HG03045 (cell line): ENCODE data around the gene NCKAP5.
"Not testable (repeated sequence)": the region's sequence is repeated elsewhere in the genome, so short reads cannot be mapped to it uniquely, and the experiment has no call there.

ENCODE experiments used
- ATAC-seq: cut with Tn5 transposase; IDR thresholded peaks from one replicate; pipeline ENCODE4 v1.9.1; 2021; ENCODE audit warnings: mild to moderate bottlenecking, moderate library complexity; ENCODE audit not compliant: unreplicated experiment

The NCKAP5 gene

DNA sequence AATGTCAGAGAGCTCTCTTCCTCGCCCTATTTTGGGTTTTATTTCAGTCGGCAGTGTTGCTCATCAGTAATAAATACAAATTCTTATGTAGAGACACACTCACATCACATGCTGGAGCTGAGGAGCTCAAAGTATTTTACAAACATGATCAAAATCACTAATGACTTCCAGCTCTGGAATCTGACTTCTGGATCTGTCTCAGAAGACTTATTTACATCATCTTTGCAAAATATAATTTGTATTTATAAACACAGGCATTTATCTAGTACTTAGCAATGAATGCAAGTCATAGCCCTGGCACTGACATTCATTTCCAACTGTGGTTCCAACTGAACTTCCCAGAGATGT is 327.1 kb downstream of the NCKAP5 start:
- no peak for ATAC-seq

DNA sequence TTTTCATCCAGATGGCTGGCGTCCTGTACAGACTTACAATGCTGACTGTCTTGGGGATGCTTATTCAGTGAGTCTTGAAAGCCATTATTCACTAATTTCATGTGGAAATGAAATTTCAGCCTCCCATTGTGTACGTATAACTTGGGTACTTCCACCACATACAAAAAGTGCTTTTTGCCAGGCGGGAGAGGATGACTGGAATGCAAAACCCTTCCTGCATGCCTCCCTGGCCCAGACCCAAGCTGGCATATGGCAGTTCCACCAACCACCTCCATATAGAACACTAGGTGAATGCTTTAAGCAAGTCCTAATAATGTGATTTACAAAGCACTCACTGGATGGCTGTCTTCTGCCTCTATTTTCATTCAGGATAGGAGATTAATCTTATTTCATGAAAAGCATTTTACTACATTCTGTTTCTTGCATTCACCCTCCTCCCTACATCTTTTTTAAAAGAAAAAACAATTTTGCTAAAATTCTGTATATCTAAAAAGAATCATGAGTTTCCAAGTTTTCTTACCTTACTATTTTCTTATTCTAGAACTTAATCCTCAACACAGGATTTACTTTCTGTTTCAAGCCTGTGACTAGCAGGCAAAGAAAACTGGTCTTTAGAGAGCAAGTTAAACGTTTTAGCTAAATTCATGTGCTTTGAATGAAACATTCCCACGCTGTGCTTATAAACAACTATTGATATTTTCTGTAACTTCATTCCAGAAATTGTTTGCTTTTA is 327.6 kb downstream of the NCKAP5 start:
- ATAC-seq, result no peak

DNA sequence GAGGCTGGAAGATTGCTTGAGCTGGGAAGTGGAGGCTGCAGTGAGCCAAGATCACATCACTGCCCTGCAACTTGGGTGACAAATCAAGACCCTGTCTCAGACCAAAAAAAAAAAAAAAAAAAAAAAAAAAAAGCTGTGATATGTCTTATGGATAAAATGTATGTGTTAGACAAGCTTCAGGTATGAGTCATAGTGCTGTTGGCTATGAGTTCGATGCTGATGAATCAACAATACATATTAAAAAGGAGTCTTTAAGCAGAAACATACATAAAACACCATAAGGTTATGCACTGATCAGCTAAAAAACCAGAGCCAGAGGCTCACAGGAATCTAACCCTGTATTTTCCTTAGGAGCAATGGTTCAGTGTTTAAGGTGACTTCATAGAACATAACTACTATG is 332.3 kb downstream of the NCKAP5 start:
- ATAC-seq, result no peak

DNA sequence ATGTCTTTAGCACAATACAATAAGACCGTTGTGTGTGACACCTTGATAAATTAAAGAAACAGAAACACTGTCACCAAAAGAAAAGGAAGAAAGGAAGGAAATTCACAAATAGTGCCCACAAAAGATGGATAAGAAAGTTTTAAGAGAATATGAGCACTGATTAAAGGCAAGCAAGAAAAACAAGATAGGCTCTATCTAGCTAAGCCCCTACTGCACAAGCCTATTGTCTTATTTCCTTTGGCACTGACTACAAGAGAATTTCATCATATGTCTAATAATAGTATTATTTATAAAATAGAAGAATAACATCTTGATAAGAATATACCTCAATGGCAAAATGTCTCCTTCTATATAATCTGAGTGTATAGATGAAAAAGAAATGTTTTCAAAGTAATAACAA is 335.7 kb downstream of the NCKAP5 start:
- ATAC-seq, result no peak

DNA sequence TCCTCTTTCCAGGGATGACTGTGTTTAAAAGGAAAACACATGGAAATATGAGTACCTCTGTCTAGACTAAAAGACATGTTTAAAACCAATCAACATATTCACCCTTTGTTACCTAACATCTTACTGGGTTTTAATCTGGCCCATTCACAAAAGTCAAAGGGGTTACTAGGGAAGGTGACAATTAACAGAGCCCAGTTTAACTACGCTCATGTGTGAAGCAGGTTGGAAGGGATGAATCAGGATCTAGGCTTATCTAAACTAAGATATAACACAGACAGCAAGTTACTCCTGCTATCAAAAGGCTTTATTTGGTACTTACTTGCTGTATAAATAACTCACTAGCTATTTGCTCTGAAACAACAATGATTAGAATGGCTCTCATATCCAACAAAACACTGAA is 337.0 kb downstream of the NCKAP5 start:
- ATAC-seq, result no peak

DNA sequence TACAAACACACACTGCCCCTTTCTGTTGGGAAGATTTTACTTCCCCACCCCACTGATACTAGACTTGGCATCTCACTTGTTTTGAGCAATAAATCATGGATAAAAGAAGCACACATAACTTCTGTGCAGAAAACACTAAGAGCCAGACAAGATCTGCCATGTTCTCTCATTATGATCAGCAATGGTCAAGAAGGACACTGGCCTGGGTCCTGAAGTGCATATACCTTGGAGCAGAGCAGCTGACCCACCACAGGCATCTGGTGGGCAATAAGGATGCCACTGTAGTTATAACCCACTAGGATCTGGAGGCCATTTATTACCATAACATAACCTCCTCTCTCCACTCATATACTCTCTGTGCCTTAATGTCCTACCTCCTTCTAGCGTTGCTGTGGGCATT is 338.3 kb downstream of the NCKAP5 start:
- no peak for ATAC-seq

DNA sequence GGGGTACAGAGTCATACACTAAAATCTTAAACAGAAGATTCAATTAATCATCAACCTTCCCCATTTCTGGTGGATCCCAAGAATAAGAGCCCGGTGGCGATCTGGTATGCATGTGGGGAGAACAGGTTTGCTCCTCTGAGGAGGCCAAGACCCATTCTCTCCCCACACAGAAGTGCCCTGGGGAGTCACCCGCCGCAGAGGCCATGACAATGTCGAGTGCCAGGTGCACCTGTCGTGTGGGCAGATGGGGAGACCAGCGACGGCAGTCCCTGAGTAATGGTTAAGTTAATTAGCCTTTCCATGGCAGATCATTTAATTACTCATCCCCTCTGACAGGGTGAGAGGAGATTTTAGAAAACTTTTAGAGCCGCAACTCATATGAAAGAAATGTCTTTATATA is 345.0 kb downstream of the NCKAP5 start:
- no peak for ATAC-seq

DNA sequence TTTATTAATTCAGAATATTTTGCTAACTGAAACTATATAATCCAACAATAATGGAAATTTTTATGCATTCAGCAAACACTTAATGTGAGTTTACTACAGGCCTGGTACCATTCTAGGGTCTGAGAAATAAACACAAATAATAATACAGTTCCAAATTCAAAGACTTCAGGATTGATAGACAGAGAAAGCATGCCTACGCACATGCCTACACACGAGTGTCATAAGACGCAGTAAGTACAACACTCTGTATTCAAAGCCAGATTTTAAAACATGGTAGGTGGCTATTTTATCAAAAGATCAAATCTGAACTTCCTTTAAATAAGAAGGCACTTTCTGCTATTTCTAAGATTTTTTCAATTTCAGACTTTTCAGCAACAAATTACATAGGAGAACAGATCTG is 346.9 kb downstream of the NCKAP5 start:
- ATAC-seq, result no peak

DNA sequence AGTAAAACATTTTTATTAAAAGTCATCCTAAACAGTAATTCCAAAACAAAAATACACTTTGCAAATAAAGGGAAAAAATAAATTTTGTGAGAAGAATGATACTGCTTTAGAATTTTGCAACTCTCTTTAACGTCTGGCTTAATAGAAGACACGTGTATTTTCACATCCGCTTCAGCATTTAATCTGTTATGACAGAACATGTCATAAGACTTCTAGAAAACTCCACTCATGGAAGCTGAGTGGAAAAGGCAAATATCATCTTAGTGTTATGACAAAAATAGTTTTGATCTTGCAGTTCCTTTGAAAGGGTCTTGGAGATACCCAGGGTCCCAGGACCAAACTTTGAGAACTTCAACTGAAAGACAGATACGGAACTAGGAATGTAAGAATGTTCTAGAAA is 350.1 kb downstream of the NCKAP5 start:
- no peak for ATAC-seq

DNA sequence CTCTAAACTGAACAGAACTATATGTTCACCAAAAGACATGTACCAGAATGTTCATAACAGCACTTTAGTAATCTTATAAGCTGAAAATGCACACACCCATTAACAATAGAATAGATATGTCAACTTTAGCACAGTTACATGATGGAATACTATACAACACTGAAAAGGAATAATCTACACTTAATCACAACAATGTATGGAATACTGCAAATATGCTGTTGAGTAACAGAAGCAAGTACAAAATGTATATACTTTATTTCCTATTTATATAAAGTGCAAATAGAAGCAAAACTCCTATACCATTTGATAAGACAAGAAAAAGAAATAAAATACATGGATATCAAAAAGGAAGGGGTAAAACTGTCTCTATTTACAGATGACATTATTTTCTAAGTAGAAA is 352.8 kb downstream of the NCKAP5 start:
- ATAC-seq, result no peak

DNA sequence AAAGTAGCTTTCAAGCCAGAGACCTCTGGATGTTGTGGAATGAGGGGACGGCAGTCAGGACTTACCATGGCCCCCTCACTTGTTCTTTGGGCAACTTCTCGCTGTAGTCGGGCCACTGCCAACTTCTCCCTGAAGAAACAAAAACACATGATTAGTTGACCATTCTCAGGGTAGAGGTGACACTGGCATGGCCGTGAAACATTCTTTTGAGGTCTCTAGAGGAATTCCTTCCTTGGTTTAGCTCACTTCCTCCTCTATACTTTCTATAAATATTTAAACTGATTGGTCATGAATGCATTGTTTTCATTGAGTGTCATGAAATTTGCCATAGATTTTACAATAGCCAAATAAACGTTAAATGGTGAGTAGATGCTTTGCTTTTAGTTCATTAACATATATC is 354.6 kb downstream of the NCKAP5 start:
- no peak for ATAC-seq

DNA sequence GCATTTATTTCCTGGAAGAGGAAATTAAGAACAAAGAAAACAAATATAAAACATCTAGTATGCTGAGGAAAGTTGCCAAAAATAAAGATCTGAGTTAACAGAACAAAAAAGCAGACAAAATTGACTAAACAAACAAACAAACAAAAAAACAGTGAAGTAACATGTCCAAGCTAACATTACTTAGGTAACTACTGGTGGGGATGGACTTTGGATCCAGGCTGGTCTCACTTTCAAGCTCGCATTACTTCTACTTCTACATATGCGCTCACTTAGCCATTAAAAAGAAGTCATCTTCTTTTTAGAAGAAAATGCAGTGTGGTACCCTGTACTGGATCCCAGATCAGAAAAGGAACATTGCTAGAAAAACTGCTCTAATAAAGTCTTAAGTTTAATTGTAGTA is 358.9 kb downstream of the NCKAP5 start:
- no peak for ATAC-seq

DNA sequence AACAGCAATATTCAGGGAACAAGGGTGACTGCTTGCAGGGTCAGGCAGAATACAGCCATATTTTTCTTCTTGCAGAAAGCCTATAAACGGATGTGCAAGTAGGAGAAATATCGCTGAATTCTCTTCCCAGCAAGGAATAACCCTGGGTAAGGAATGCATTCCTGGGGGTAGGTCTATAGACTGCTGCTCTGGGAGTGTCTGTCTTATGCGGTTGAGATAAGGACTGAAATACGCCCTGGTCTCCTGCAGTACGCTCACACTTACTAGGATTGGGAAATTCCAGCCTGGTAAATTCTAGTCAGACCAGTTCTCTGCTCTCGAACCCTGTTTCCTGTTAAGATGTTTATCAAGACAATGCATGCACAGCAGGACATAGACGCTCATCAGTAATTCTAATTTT is 361.6 kb downstream of the NCKAP5 start:
- not testable (repeated sequence) for ATAC-seq

DNA sequence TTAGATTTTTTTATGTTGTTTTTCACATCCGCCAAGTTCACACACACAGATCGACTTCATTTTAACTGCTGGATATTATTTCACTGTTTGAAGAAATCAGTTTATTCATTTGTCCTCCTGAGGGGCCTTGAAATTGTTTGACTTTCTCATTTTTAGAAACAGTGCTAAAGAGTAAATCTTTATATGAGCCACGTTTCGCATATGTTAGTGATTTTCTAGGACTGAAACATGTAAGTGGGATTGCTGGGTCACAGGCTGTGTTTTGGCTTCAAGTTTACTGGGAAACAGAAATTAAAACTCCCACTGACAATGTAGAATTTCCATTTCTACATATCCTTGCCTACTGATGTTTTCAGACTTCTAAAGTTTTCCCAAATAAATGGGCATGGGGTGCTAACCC is 363.8 kb downstream of the NCKAP5 start:
- no peak for ATAC-seq

DNA sequence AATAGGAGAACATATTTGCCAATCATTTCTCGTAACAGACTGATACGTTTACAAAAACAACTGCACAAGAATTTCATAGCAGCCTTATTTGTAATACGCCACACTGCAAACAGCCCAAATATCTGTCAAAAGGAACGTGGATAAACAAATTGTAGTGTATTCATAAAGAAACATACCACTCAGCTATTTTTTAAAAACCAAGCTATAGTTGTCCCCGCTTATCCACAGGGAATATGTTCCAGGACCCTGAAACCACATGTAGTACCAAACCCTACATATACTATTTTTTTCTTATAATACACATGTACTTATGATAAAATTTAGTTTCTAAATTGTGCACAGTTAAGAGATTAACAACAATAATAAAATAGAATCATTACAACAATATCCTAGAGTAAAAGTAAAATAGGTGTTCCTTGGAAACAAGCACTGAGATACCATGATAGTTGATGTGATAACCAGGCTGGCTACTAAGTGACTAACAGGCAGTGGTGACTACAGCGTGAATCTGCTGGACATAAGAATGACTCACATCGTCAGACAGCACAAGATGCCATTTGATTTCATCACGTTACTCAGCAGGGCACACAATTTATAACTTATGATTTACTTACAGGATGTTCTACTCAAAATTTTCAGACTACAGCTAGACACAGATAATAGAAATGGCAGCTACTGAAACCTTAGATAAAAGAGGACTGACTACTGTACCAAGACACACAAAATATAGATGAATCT is 367.4 kb downstream of the NCKAP5 start:
- no peak for ATAC-seq

DNA sequence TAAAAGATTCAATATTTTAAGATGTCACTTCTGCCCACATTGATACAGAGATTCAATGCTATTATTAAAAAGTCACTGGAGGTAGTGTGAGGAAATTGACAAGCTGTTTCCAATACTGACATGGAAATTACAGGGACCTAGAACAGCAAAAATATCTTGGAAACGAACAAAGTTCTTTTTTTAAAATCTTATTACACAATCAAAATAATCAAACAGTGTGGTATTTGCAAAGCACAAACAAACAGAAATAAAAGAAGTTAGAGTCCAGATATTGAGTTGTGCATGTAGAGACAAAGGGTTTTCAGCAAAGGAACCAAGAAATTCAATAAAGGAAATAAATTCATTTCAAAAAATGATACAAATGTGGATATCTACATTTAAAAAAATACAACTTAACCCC is 369.6 kb downstream of the NCKAP5 start:
- ATAC-seq, result no peak

DNA sequence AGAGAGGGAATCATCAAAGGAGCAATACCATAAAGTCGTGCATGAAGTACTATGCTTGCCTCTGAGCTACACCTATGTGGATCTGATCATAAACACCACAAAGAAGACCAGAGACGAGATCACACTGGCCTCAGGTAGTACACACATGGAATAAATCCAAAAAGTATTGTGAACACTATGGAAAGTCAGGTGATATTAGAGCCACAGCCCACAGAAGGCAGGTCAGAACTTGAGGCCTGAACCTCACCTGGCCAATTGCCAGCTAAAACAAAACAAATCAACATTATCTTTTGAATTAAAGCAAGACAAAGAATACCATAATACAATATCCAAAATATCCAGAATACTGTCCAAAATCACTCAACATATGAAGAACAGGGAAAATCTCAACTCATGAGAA is 371.1 kb downstream of the NCKAP5 start:
- no peak for ATAC-seq

DNA sequence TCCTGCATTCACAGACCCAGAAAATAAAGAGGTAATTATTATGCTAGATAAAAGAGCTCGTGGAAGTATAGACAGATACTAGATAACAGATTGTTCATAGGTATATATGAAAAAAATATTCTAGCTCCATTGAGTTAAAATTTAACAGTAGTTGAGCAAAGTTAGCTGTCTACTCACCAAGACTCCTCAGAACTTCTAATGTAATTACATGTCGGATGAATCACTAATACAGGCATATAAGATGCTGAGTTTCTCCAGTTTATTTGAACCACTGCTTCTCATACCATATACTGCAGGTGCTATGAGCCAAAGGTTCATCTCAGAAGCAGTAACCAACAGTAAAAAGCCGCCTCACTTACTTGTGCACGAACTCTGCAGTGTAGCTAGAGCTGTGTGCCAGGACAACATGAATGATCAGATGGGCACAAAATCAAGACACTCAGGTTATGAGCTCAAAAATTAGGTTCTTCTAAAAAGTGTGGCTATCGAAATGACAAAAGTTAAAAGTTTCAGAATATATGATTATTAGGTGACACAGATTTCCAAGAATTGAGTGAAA is 373.4 kb downstream of the NCKAP5 start:
- ATAC-seq, result no peak

DNA sequence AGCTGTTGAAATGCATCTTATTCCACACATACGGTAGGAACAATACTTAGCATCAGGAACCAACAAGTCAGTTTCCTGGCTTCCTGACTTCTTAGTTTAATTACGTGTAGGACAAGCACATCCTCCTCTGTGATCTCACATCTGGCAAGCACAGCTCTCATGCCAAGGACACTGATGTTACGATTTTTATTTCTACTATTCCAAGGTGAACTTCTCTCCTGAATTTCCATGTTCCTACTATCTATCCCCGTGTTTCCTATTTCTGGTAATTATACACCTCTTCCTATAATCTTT is 374.0 kb downstream of the NCKAP5 start:
- ATAC-seq, result no peak

DNA sequence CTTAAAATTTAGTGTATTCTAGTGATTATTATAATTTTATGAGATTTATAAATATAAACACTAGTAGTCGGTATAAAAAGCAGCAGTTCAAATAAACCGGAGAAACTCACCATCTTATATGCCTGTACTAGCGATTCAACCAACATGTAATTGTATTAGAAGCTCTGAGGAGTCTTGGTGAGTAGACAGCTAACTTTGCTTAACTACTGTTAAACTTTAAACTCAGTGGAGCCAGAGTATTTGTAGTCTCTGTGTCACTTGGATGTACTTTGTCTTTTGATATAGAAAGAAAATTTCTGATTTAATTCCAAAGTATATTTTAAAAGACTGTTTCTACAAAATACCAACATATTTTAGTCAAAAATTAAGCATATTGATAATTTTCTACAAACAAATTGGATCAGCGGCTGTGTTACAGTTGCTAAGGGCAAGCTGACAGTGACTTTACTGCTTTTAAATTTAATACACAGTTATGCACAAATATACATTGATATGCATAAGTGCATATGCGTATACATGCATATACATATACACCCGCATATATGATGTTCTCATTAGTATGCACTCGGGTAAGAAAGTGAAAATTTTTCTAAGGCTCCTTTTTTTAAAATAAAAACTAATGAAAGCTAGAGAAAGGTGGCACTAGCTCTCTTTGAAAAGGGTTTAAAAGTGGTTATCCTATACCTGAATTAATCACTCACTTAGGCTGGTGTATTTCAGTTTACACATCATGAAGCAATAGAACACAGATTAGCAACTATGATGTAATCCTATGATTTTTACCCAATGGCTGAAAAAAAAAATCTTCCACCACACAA is 374.5 kb downstream of the NCKAP5 start:
- no peak for ATAC-seq

DNA sequence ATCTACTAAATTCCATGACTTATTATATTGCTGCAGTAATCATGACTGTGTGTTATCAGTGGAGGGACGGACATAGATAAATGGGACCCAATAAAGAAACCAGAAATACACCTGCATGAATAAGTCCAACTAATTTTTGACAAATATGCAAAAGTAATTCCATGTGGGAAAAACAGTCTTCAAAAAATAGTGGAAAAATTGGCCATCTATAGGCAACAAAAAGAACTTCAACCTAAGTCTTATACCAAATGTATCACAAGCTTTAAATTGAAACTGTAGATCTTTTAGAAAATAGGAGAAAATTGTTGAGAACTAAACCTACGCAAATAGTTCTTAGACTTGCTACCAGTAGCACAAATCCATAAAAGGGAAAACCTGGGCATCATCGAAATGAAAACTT is 376.2 kb downstream of the NCKAP5 start:
- ATAC-seq, result no peak

DNA sequence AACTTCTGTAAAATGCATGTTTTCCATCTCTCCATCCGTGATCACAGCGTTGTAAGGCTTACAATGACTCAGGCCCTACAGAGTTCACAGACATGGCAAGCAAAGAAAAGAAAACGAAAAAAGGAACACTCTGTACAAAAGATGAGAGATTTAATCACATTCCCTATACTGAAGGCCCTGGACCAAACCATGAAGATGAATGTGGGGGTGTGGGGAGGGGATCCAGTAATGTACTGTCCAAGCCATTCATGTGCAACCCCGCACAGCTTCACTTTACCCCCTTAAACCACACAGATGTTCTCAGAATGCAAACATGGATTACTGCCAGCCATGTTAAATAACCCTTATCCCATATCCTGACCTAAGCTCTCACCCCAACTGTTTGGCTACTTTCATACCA is 391.1 kb downstream of the NCKAP5 start:
- no peak for ATAC-seq
